Uterus (tissue), 2 donors: ENCODE measurements around the gene CSPG4.
"Not testable (repeated sequence)": the region's sequence is repeated elsewhere in the genome, so short reads cannot be mapped to it uniquely, and the experiment has no call there.

Experiments
- CTCF ChIP-seq, 4 experiments: fragments of 200-600 bp in 2 of 4; fragments of 450-650 bp in 2 of 4; sonication (generic) in 2 of 4; IDR thresholded peaks; one replicate each; pipeline ENCODE4 v1.5.1; 2016 to 2019; ENCODE audit warnings: antibody characterized with exemption in 4 of 4, mild to moderate bottlenecking in 2 of 4, moderate library complexity in 1 of 4
- POLR2A ChIP-seq, 2 donors: fragments of 450-650 bp; IDR thresholded peaks; one replicate each; pipeline ENCODE4 v1.6.1; 2016; ENCODE audit warnings: antibody characterized with exemption in 2 of 2, mild to moderate bottlenecking in 1 of 2, moderate library complexity in 1 of 2

GRCh38 chr15:75697974-75698747 is 14.5 kb downstream of the CSPG4 start:
- TF ChIP-seq POLR2A, CTCF (IDR thresholded peaks at IDR 0.05): not testable (repeated sequence)
